Esophagus squamous epithelium (tissue), 5 donors: Measurements from ENCODE around the gene ASB13. TPM values are rescaled to one million over a fixed set of nuclear protein-coding genes. Genes with fewer than 3 reads are reported as not detected.

Experiments used
- DNase-seq: peaks from one replicate; lab custom pipeline; 2025; lab: John Stamatoyannopoulos, UW
- H3K27ac ChIP-seq, 4 donors: fragments of 200-600 bp; sonication (generic); one replicate each; pipeline ENCODE4 v1.5.1; 2016 to 2019; ENCODE audit warnings: mild to moderate bottlenecking in 1 of 4
- H3K27me3 ChIP-seq, 4 donors: fragments of 200-600 bp; sonication (generic); 1 replicate in 3 of 4; 2 replicates in 1 of 4; pipeline versions ENCODE4 v1.5.1 to v1.6.0; 2017 to 2021; ENCODE audit warnings: antibody characterized with exemption in 1 of 4
- H3K36me3 ChIP-seq, 3 donors: fragments of 200-600 bp; sonication (generic); one replicate each; pipeline ENCODE4 v1.5.1; 2016 to 2019
- H3K4me1 ChIP-seq, 3 donors: fragments of 200-600 bp; sonication (generic); one replicate each; pipeline ENCODE4 v1.5.1; 2017 to 2019
- H3K4me3 ChIP-seq, 4 donors: fragments of 200-600 bp; sonication (generic); 1 replicate in 3 of 4; 2 replicates in 1 of 4; pipeline ENCODE4 v1.5.1; 2016 to 2019; ENCODE audit warnings: mild to moderate bottlenecking in 2 of 4, moderate library complexity in 1 of 4
- H3K9me3 ChIP-seq, 3 donors: fragments of 200-600 bp; sonication (generic); one replicate each; pipeline ENCODE4 v1.5.1; 2016 to 2019
- CTCF ChIP-seq, 6 experiments: fragments of 450-650 bp in 4 of 6; fragments of 200-600 bp in 2 of 6; sonication (generic) in 2 of 6; IDR thresholded peaks; one replicate each; pipeline ENCODE4 v1.5.1; 2016 to 2019; ENCODE audit warnings: antibody characterized with exemption in 6 of 6, mild to moderate bottlenecking in 4 of 6, moderate library complexity in 4 of 6
- POLR2A ChIP-seq, 4 donors: fragments of 450-650 bp; IDR thresholded peaks; one replicate each; pipeline ENCODE4 v1.6.1; 2017; ENCODE audit warnings: antibody characterized with exemption in 4 of 4, mild to moderate bottlenecking in 4 of 4, moderate library complexity in 3 of 4
- WGBS, 2 donors: methylation state at CpG; one replicate each; pipeline ENCODE4 v1.1.5; 2018; 5-methylcytosine and 5-hydroxymethylcytosine counted together
- intact Hi-C: fragments of 100-400 bp; cut with DNase I; formaldehyde crosslinking; loops from one replicate; pipeline ENCODE4 v1.15.0; 2022
- total RNA-seq, 4 donors: library from RNA; depleted of rRNA; stranded (reverse); fragments of >200 nt; gene quantifications; one replicate each; pipeline ENCODE4 v1.1.0, GENCODE V29; 2016
- donor health status: DM: yes; HTN: yes; CAD: no.

ASB13 gene
- total RNA-seq, 4 donors from 2014 or later = 9.6 to 29.0 (median 15.7) TPM

- H3K4me3 ChIP-seq = no peak overlapping the region
- no peaks in the 10 kb centered on the region for H3K9me3 ChIP-seq
- peaks cover 0 to 10% (median under 1%) of the 10 kb centered on the region in 3 donors for H3K4me1 ChIP-seq
- no peaks in the 10 kb centered on the region for H3K27me3 ChIP-seq
- TF ChIP-seq CTCF (IDR thresholded peaks at IDR 0.05) (no peak), POLR2A (IDR thresholded peaks at IDR 0.05) (no peak)
- intact Hi-C loops = no loop called here
- DNase-seq = no peak
- no peak overlapping the region for H3K27ac ChIP-seq
- peaks cover 13 to 48% (median 17%) of the 10 kb centered on the region in 3 donors for H3K36me3 ChIP-seq
- WGBS, 2 donors = 90% methylated on average over 9 to 16 of the region's 17 CpGs
Measured at GRCh38 chr10:5639066-5639465, 27.3 kb downstream of the ASB13 start.

- Histone ChIP-seq H3K36me3 (peaks cover 13 to 42% (median 17%) of the 10 kb centered on the region in 3 donors), H3K27me3 (no peaks in the 10 kb centered on the region), H3K4me1 (peaks cover 0 to 11% (median 6%) of the 10 kb centered on the region in 3 donors), H3K4me3 (no peak overlapping the region), H3K27ac (no peak overlapping the region), H3K9me3 (no peaks in the 10 kb centered on the region)
- intact Hi-C loops = no loop called here
- no peak for DNase-seq
- TF ChIP-seq POLR2A (IDR thresholded peaks at IDR 0.05) (no peak), CTCF (IDR thresholded peaks at IDR 0.05) (no peak)
- WGBS, 2 donors = 88 to 99% methylated on average over 7 to 9 of the region's 10 CpGs
Measured at GRCh38 chr10:5638494-5638893, 27.9 kb downstream of the ASB13 start.

GRCh38 chr10:5634918-5635317 lies 31.5 kb downstream of the ASB13 start:
- DNase-seq = no peak
- H3K4me3 ChIP-seq = no peak overlapping the region
- intact Hi-C loops = no loop called here
- no peaks in the 10 kb centered on the region for H3K27me3 ChIP-seq
- TF ChIP-seq CTCF (IDR thresholded peaks at IDR 0.05) (no peak), POLR2A (IDR thresholded peaks at IDR 0.05) (no peak)
- H3K36me3 ChIP-seq = peaks cover 2 to 17% (median 3%) of the 10 kb centered on the region in 3 donors
- H3K27ac ChIP-seq = no peak overlapping the region
- H3K9me3 ChIP-seq = no peaks in the 10 kb centered on the region
- 85 to 88% methylated on average over 7 of the region's 7 CpGs for WGBS, 2 donors
- peaks cover 10 to 47% (median 28%) of the 10 kb centered on the region in 3 donors for H3K4me1 ChIP-seq

GRCh38 chr10:5633166-5633749 lies 33.1 kb downstream of the ASB13 start:
- Histone ChIP-seq H3K27ac (peak overlapping the region in 3 of 4 donors; percentile 57 to 75 (median 71)), H3K4me1 (peaks cover 21 to 64% (median 37%) of the 10 kb centered on the region in 3 donors), H3K27me3 (no peaks in the 10 kb centered on the region), H3K4me3 (no peak overlapping the region), H3K36me3 (peaks cover 0 to under 1% (median 0%) of the 10 kb centered on the region in 3 donors), H3K9me3 (no peaks in the 10 kb centered on the region)
- DNase-seq = no peak
- 21 to 22% methylated on average over 6 of the region's 6 CpGs for WGBS, 2 donors
- no peak for TF ChIP-seq CTCF (IDR thresholded peaks at IDR 0.05)
- no peak for TF ChIP-seq POLR2A (IDR thresholded peaks at IDR 0.05)
- intact Hi-C loops = no loop called here

- intact Hi-C loops = no loop called here
- H3K4me3 ChIP-seq = no peak overlapping the region
- 35 to 36% methylated on average over 3 to 4 of the region's 4 CpGs for WGBS, 2 donors
- no peaks in the 10 kb centered on the region for H3K27me3 ChIP-seq
- DNase-seq = no peak
- H3K36me3 ChIP-seq = no peaks in the 10 kb centered on the region
- TF ChIP-seq CTCF (IDR thresholded peaks at IDR 0.05) (no peak), POLR2A (IDR thresholded peaks at IDR 0.05) (no peak)
- H3K9me3 ChIP-seq = no peaks in the 10 kb centered on the region
- H3K4me1 ChIP-seq = peaks cover 21 to 67% (median 37%) of the 10 kb centered on the region in 3 donors
- peak overlapping the region; percentile 0 to 75 (median 64) for H3K27ac ChIP-seq
Measured at GRCh38 chr10:5632446-5632845, 33.9 kb downstream of the ASB13 start.
